Vagina (tissue), 2 donors: Measurements from ENCODE around the gene TLCD3A.

Experiments used
- POLR2A ChIP-seq, 2 donors: fragments of 450-650 bp; IDR thresholded peaks; one replicate each; pipeline ENCODE4 v1.6.1; 2017; ENCODE audit warnings: antibody characterized with exemption in 2 of 2, mild to moderate bottlenecking in 2 of 2, moderate library complexity in 2 of 2
- POLR2AphosphoS5 ChIP-seq, 2 donors: sonication (generic); formaldehyde crosslinking; IDR thresholded peaks; one replicate each; pipeline ENCODE4 v1.9.0; 2017; ENCODE audit warnings: antibody characterized with exemption in 2 of 2, mild to moderate bottlenecking in 2 of 2, low read depth in 1 of 2; ENCODE audit not compliant: insufficient read depth in 1 of 2
- TF ChIP-seq, protein P1 (sequence below), 3 experiments: fragments of 450-650 bp in 2 of 3; fragments of 200-600 bp in 1 of 3; sonication (generic) in 1 of 3; IDR thresholded peaks; one replicate each; pipeline ENCODE4 v1.5.1; 2017 to 2019; ENCODE audit warnings: antibody characterized with exemption in 3 of 3, mild to moderate bottlenecking in 2 of 3, moderate library complexity in 2 of 3

DNA sequence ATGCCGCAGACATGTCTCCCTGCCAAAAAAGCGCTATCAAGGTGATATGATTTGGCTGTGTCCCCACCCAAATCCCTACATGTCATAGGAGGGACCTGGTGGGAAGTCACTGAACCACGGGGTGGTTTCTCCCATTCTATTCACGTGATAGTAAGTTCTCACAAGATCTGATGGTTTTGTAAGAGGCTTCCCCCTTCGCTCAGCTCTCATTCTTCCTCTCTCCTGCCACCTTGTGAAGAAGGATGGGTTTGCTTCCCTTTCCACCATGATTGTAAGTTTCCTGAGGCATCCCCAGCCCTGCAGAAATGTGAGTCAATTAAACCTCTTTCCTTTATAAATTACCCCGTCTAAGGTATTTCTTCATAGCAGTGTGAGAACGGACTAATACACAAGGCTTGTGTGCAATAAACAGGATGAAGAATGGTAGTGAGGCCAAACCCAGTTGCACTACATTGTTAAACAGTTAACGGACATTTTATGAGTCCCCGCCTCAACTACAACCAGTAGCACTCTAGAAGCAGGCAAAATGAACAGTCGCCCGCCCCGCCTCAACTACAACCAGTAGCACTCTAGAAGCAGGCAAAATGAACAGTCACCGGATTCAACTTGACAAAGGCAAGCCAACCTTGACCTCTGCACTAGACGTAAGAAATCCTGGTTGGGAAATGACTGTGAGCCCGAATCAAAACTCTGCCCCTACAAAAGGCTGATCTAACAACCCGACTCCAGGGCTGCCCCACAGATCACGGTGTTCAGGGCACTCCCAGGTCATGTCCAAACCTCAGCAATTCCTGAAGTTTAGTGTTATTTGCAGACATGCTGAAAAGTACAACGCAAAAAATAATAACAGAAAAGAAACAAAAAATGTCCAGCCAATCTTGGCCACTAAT, 44.1 kb upstream of the TLCD3A start:
- TF ChIP-seq, protein P1, sequence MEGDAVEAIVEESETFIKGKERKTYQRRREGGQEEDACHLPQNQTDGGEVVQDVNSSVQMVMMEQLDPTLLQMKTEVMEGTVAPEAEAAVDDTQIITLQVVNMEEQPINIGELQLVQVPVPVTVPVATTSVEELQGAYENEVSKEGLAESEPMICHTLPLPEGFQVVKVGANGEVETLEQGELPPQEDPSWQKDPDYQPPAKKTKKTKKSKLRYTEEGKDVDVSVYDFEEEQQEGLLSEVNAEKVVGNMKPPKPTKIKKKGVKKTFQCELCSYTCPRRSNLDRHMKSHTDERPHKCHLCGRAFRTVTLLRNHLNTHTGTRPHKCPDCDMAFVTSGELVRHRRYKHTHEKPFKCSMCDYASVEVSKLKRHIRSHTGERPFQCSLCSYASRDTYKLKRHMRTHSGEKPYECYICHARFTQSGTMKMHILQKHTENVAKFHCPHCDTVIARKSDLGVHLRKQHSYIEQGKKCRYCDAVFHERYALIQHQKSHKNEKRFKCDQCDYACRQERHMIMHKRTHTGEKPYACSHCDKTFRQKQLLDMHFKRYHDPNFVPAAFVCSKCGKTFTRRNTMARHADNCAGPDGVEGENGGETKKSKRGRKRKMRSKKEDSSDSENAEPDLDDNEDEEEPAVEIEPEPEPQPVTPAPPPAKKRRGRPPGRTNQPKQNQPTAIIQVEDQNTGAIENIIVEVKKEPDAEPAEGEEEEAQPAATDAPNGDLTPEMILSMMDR (IDR thresholded peaks at IDR 0.05): no peak
- TF ChIP-seq POLR2AphosphoS5 (IDR thresholded peaks at IDR 0.05; ENCODE audit: insufficient read depth in 1 of 2, low read depth in 1 of 2) (no peak), POLR2A (IDR thresholded peaks at IDR 0.05) (no peak)
